Stimulated activated CD8-positive, alpha-beta memory T cell treated with anti-CD3 and anti-CD28 coated beads, Interleukin-7, amount 100 ng/mL, for 4 hours (primary cell): ENCODE results near the gene RASGRP3.
"Not testable (repeated sequence)": the region's sequence is repeated elsewhere in the genome, so short reads cannot be mapped to it uniquely, and the experiment has no call there.

Experiments
- DNase-seq, 2 donors: peaks; one replicate each; pipeline ENCODE4 v3.0.0-alpha.2; 2020; ENCODE audit warnings: low read depth in 2 of 2

RASGRP3 gene, protein sequence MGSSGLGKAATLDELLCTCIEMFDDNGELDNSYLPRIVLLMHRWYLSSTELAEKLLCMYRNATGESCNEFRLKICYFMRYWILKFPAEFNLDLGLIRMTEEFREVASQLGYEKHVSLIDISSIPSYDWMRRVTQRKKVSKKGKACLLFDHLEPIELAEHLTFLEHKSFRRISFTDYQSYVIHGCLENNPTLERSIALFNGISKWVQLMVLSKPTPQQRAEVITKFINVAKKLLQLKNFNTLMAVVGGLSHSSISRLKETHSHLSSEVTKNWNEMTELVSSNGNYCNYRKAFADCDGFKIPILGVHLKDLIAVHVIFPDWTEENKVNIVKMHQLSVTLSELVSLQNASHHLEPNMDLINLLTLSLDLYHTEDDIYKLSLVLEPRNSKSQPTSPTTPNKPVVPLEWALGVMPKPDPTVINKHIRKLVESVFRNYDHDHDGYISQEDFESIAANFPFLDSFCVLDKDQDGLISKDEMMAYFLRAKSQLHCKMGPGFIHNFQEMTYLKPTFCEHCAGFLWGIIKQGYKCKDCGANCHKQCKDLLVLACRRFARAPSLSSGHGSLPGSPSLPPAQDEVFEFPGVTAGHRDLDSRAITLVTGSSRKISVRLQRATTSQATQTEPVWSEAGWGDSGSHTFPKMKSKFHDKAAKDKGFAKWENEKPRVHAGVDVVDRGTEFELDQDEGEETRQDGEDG

DNA sequence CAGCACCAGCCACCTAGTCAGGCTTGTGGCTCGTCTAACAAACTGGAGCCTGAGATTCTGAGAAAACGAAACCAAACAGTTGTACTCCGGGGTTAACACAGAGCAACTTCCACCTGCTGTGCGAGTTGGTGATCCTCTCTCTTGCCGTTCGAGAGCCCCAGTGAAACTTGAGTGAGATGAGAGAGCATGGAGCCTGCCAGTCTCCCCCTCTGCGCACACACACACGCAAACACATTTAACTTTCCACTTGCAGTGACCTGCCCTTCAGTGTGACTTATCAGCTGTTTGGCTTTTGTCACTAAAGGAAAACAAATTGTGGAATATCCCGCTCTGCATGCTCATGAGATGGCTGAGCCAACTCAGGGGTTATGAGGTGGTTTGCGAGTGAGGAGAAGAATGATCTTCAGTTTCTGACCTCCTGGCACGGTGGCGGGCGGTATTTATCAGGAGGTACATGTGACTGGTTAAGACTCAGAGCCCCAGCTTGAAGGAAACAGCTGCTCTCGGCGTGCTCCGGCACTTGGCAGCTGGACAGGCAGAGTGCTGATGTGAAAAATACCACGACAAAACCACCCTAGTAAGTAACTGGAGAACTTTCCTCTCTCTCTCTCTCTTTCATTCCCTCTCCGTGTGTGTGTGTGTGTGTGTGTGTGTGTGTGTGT lies at the start of gene RASGRP3:
TSS of gene RASGRP3 (plus strand) at position 519 of the 662 bp plus-strand sequence. CDS start 38,488 bp downstream, outside the sequence.
- peak; percentile 42 to 47 for DNase-seq

DNA sequence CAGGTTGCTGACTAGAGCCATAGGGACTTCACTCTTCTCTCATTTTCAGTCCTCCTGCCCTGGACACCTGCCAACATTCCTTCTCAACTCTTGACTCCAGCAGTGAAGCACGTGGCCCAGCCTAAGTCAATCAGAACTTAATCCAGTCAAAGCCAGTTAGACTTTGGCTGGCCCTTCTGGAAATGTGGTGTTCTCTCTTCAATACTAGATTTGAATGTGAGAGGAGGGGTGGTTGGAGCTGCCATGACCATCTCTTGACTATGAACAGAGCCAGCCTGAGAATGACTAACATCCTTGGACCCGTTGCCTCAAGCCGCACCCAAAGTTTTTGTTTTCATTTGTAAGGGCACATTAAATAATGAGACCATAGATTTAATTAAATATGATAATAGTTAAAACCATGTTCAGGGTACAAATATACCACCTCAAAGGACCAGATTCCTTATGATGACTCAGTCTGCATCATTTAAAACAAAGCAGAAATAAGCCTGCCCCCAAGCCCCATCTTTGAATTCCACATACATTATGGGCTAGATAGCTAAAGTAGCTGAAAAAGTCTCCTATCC lies 49.7 kb upstream of the RASGRP3 start:
- DNase-seq = no peak

DNA sequence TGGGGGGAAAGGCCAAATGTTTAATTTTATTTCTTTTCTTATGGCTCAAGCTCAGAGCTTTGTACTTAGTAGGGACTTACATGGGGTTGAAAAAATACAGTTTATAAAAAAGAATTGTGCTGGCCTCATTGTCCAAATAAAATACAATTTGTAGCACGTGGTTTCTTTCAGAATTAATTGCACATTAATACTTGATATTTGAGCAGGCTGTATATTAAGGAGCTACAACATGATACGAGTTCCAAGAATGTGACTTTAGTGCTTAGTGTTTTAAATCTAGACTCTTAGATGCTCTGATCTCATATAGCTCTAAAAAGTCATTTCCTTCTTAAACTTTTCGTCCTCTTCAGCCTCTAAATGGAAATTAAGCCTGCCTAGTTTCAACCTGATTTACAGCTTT lies 46.4 kb upstream of the RASGRP3 start:
- DNase-seq = no peak

DNA sequence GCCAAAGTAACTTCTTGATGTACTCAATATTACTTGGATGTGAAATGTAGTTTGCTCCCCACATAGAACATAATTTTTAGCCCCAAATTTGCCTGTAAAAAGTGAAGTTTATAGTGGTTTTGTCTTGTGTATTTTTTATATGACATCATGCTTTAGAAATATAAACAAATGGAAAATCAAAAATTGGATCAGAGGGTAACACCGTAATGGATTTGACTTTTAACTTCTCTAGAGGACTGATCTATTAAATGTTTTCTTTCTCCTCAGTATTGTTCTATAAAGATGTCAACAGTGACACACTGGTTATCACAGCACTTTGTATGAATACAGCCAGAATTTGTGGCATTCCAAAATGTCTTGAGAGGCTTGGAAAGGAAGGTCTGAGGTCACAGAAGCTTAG lies 45.6 kb upstream of the RASGRP3 start:
- no peak for DNase-seq

DNA sequence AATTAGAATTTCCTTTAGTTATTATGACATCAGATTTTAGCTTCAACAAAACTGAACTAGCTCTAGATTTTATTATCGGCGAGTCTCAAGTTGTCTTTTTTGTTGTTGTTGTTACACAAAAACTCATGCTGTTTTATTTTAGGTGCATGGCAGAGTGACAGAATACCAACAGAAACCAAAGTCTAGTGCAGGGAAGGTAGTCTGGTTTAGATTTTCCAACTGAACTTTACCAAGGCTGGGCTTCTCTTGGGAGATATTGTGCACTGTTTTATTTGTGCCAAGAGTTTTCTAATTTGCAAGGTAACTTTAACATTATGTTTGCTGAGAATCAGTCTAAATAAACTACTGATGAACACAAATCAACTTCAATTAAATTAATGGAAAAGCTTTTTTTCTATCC lies 43.6 kb upstream of the RASGRP3 start:
- DNase-seq = no peak

- no peak for DNase-seq
These were observed 42.9 kb upstream of the RASGRP3 start for GRCh38 chr2:33433279-33434235.

- DNase-seq = no peak
These were observed 40.9 kb upstream of the RASGRP3 start for GRCh38 chr2:33435518-33435917.

DNA sequence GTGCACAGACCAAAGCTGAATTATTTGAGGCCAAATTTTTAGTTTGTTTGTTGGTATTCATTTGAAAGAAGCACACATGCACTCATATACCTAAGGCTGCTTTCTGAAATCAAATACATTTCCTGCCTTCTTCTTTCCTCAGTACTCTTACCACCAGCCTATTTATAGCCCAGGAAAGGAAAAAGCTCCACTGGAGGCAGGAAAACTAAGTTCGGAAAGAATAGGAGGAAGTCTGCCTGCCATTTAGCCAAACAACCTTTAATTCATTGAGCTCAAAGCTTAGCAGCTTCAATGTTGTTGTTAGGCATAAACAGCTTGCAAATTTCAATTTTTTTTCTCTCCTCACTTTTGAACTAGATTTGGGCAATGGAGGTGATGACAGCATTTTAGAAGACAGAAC lies 40.4 kb upstream of the RASGRP3 start:
- no peak for DNase-seq

GRCh38 chr2:33437297-33437696 lies 39.2 kb upstream of the RASGRP3 start:
- DNase-seq = no peak

DNA sequence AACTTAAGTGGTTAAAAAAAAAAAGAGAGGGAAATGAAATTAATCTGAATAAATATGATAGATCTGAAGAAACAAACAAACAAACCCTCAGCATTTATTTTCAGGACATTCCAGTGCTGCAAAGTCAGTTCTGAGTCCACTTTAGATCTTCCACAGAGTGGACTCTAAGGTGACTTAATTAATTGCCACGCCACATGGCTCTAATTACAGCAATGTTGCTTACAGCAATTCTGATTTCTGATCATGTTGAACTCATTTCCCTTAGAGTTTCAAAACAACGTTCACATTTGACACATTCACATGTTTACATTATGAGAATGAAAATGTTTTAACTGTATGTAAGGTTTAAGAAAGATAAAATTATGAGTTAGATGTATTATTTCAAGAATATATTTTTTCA lies 38.6 kb upstream of the RASGRP3 start:
- no peak for DNase-seq

DNA sequence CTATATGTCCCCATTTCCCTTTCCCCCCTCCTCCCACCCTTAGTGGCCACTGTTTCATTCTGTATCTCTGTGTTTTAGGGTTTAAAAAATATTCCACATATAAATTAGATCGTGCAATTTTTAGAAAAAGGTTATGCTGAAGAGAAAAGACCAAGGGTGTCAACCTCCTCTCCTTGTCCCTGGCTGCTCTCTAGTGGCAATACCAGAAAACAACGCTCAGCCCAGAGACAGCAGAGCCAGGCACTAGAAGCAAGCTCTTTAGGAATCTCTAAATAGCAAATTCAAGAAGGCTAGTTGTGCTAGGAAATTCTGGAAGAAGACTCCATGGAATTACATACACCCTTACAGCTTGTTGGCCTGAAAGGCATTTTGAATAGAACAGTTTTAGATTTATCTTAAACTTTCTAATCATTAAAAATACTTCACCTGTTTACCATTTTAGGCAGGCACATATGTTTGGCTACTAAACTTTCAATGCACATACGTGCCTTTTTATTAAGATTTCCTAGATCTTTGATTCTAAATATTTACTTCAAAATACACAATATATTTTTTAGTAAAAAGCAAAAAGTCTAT lies 35.1 kb upstream of the RASGRP3 start:
- peak in 1 of 2 donors; percentile 16 for DNase-seq

DNA sequence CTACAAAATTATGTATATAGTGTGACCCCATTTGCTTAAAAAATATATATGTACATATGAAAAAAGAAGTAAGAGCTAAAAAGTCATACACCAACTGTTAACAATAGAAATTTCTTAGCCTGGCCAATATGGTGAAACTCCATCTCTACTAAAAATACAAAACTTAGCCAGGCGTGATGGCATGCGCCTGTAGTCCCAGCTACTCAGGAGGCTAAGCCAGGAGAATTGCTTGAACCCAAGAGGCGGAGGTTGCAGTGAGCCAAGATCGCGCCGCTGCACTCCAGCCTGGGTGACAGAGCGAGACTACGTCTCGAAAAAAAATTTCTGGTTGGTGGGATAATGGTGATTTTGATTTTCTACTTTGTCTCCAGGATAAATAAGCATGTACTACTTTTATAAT lies 34.4 kb upstream of the RASGRP3 start:
- not testable (repeated sequence) for DNase-seq

- no peak for DNase-seq
These were observed 33.8 kb upstream of the RASGRP3 start for GRCh38 chr2:33442528-33443079.

GRCh38 chr2:33443274-33443829 lies 33.1 kb upstream of the RASGRP3 start:
- DNase-seq = no peak

GRCh38 chr2:33444967-33445366 lies 31.5 kb upstream of the RASGRP3 start:
- no peak for DNase-seq

GRCh38 chr2:33448220-33448899 lies 28.1 kb upstream of the RASGRP3 start:
- DNase-seq = no peak

GRCh38 chr2:33451214-33451613 lies 25.2 kb upstream of the RASGRP3 start:
- DNase-seq = no peak

DNA sequence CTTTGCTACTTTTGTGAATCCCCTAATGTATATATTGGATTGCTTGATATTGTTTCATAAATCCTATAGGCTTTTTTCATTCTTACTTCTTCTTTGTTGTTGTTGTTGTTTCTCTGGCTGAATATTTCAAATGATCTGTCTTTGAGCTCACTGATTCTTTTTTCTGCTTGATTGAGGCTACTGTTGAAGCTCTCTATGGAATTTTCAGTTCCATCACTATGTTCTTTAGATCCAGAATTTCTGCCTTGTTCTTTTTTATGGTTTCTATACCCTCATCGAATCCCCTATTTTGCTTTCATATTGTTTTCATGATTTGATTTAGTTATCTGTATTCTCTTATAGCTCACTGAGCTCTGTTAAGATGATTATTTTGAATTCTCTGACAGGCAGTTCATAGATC lies 24.6 kb upstream of the RASGRP3 start:
- no peak for DNase-seq

GRCh38 chr2:33452545-33452944 lies 23.9 kb upstream of the RASGRP3 start:
- DNase-seq = no peak
